K562 (cell line): Measurements from ENCODE around the gene BTBD16. TPM values are rescaled to one million over a fixed set of nuclear protein-coding genes. Genes with fewer than 3 reads are reported as not detected.

ENCODE experiments used
- ATAC-seq: fragments of 200-7000 bp; cut with Tn5 transposase; 3 replicates; pipeline ENCODE4 v1.9.1; 2020; ENCODE audit warnings: moderate library complexity
- BruUV-seq: library from RNA; stranded (reverse); fragments of 400-500 nt; replicated peaks from 2 replicates; lab custom pipeline; 2021; lab: Mats Ljungman, UMichigan
- CTCF ChIA-PET: fragments of 300-600 bp; formaldehyde crosslinking; extraction: SDS; loops from one replicate; lab custom pipeline; 2021; ENCODE audit warnings: low intra/inter-chr PET ratio; lab: Yijun Ruan, JAX
- POLR2A ChIA-PET: fragments of 300-600, 350-650 bp; sonication (Branson Sonifier 250); formaldehyde crosslinking; extraction: SDS; loops from one replicate; lab custom pipeline; 2021; ENCODE audit warnings: antibody characterized with exemption, inconsistent platforms; lab: Yijun Ruan, JAX
- DNase-seq, 4 experiments: peaks; one replicate each; pipeline versions ENCODE4 v3.0.0 to v3.0.0-alpha.2; 2011 to 2018; ENCODE audit warnings: low spot score in 3 of 4, mixed read lengths in 3 of 4; ENCODE audit errors: extremely low read depth in 1 of 4
- FAIRE-seq: peaks from 2 replicates; lab custom pipeline; 2011; peaks lifted over from hg19 to GRCh38; lab: Jason Lieb, UNC
- H2AFZ ChIP-seq: 2 replicates; pipeline ENCODE4 v1.6.0; 2011; ENCODE audit warnings: low read depth, low read length, control low read depth, inconsistent platforms
- H3K27ac ChIP-seq: fragments of 200-600 bp; 3 replicates; pipeline ENCODE4 v1.8.0; 2011; ENCODE audit warnings: low read depth, mild to moderate bottlenecking, control low read depth, inconsistent platforms, low read length, moderate library complexity, mixed read lengths; ENCODE audit errors: extremely low read depth
- H3K27me3 ChIP-seq, 2 experiments: fragments of 300-600 bp in 1 of 2; 2 replicates in 1 of 2; 3 replicates in 1 of 2; pipeline versions ENCODE4 v1.6.0 to v1.8.0; 2011; ENCODE audit warnings: inconsistent platforms in 2 of 2, low read length in 2 of 2, mild to moderate bottlenecking in 1 of 2, mixed read lengths in 1 of 2, moderate library complexity in 1 of 2; ENCODE audit not compliant: control insufficient read depth in 2 of 2, insufficient read depth in 2 of 2
- H3K36me3 ChIP-seq: fragments of 300-600 bp; 3 replicates; pipeline ENCODE4 v1.8.0; 2011; ENCODE audit warnings: mild to moderate bottlenecking, low read length, inconsistent platforms; ENCODE audit not compliant: control insufficient read depth, insufficient read depth
- H3K4me1 ChIP-seq, 2 experiments: fragments of 200-600 bp in 1 of 2; replicated peaks in 1 of 2; 2 replicates in 1 of 2; 3 replicates in 1 of 2; pipeline versions ENCODE4 v1.5.1 to v1.8.0; 2011; ENCODE audit warnings: inconsistent platforms in 2 of 2, low read length in 2 of 2, mild to moderate bottlenecking in 1 of 2, mixed read lengths in 1 of 2, moderate library complexity in 1 of 2; ENCODE audit not compliant: control insufficient read depth in 2 of 2, insufficient read depth in 2 of 2
- H3K4me2 ChIP-seq: 2 replicates; pipeline ENCODE4 v1.6.1; 2011; ENCODE audit warnings: low read length, control low read depth, inconsistent platforms, mixed read lengths; ENCODE audit not compliant: insufficient read depth
- H3K4me3 ChIP-seq: fragments of 200-600 bp; sonication (generic), shearing (Covaris generic); 2 replicates; pipeline ENCODE4 v1.5.1; 2016; ENCODE audit warnings: control low read depth, inconsistent platforms
- H3K79me2 ChIP-seq: fragments of 200-600 bp; 3 replicates; pipeline ENCODE4 v1.8.0; 2011; ENCODE audit warnings: low read length, inconsistent platforms; ENCODE audit not compliant: control insufficient read depth, insufficient read depth
- H3K9ac ChIP-seq, 2 experiments: 2 replicates each; pipeline versions ENCODE4 v1.6.0 to v1.6.1; 2011; ENCODE audit warnings: low read depth in 2 of 2, low read length in 2 of 2, control low read depth in 1 of 2, inconsistent platforms in 1 of 2, mild to moderate bottlenecking in 1 of 2, mixed read lengths in 1 of 2; ENCODE audit not compliant: insufficient read depth in 1 of 2
- H3K9me1 ChIP-seq: one replicate; pipeline ENCODE4 v1.6.0; 2011; ENCODE audit warnings: inconsistent platforms, mild to moderate bottlenecking, low read length, moderate library complexity; ENCODE audit not compliant: control insufficient read depth, insufficient read depth
- H3K9me3 ChIP-seq: replicated peaks from 2 replicates; pipeline ENCODE4 v1.5.1; 2011; ENCODE audit warnings: low read depth, low read length, inconsistent platforms; ENCODE audit not compliant: control insufficient read depth, insufficient read depth
- H4K20me1 ChIP-seq: replicated peaks from 2 replicates; pipeline ENCODE4 v1.6.1; 2011; ENCODE audit warnings: low read length, inconsistent platforms, mixed read lengths; ENCODE audit not compliant: control insufficient read depth, insufficient read depth
- ZNF780A ChIP-seq: fragments of 250-450 bp; sonication (Bioruptor Pico); IDR thresholded peaks from 2 replicates; pipeline ENCODE4 v1.5.0; 2021; ENCODE audit warnings: mild to moderate bottlenecking
- WGBS: fragments of 100-300 bp; shearing (Covaris generic); methylation state at CpG from one replicate; pipeline ENCODE4 v1.1.6; 2016; ENCODE audit warnings: low coverage, mixed read lengths; ENCODE audit not compliant: insufficient coverage; ENCODE audit errors: missing lambda C conversion rate; 5-methylcytosine and 5-hydroxymethylcytosine counted together
- in situ Hi-C: fragments of 300-500 bp; cut with MboI; formaldehyde crosslinking; loops from 4 replicates; pipeline ENCODE4 v1.15.0; 2018; ENCODE audit warnings: inconsistent platforms, mixed read lengths
- intact Hi-C: fragments of 100-400 bp; cut with micrococcal nuclease; formaldehyde crosslinking; loops from 2 replicates; pipeline ENCODE4 v1.14.2; 2022
- polyA plus RNA-seq, 8 experiments: library from polyadenylated mRNA; depleted of rRNA in 4 of 8; stranded (reverse) in 5 of 8; unstranded in 3 of 8; fragments of >200 nt; fragmentation: Nextera tagmentation in 2 of 8; fragmentation: Illumina TruSeq in 1 of 8; extraction: Ambion mirVana in 2 of 8; extraction: Trizol in 1 of 8; gene quantifications; 2 replicates each; pipeline versions ENCODE4 v1.2.1 to v1.2.3, GENCODE V29; 2011 to 2014; ENCODE audit warnings: inconsistent platforms in 1 of 8, missing spikeins in 1 of 8
- total RNA-seq, 7 experiments: library from RNA; depleted of rRNA in 6 of 7; stranded (reverse); fragments of >200 nt in 6 of 7; fragmentation: Illumina TruSeq in 2 of 7; extraction: Trizol in 2 of 7; gene quantifications; 2 replicates each; pipeline versions ENCODE4 v1.2.1 to v1.2.3, GENCODE V29; 2011 to 2021; ENCODE audit warnings: low replicate concordance in 1 of 7
- TF ChIP-seq, protein P1 (sequence below): sonication (generic); formaldehyde crosslinking; IDR thresholded peaks from 2 replicates; pipeline ENCODE4 v1.8.0; 2022; ENCODE audit warnings: missing genetic modification reagents, mild to moderate bottlenecking, borderline replicate concordance

The BTBD16 gene
- total and polyA plus RNA-seq, 9 of the 15 experiments (the other 6 are each of a cell fraction or from before 2014, with no cell fraction given), result 0.11 TPM; not detected in 8

DNA sequence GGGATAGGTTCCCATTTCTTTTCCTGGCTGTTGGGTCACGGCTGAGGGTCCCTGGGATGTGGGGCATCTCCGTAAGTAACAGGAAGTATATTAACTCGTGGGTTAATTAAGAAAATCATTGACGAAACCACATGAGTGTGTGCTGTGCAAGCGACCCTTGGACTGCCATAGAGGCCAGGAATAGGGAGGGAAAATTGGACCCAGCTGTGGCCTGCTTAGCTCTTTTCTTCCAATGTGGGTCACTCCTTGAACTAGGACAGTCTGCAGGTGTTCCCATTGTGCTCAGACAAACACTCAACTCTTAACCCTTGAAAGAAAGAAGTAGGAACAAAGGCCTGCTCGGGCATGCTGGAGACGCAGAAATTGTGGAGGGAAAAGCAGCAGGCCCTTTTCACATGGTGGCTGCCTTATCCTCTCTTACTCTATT lies 77.9 kb downstream of the BTBD16 start:
- ATAC-seq (no peak), FAIRE-seq (no peak), DNase-seq (no peak)
- no peaks in the 10 kb centered on the region for H3K9me3 ChIP-seq
- no peaks in the 10 kb centered on the region for H4K20me1 ChIP-seq
- H3K27me3 ChIP-seq, result peaks cover 0 to 15% of the 10 kb centered on the region in 2 experiments; a peak in 4 of 5 replicates
- H3K79me2 ChIP-seq, result no peaks in the 10 kb centered on the region
- no peaks in the 10 kb centered on the region for H3K9me1 ChIP-seq
- no peak overlapping the region for H3K9ac ChIP-seq
- no peak overlapping the region for H3K27ac ChIP-seq
- ChIA-PET POLR2A (interaction anchor here (0.7 kb wide), 1 partner anchor 25 kb away, joined by 3 read pairs; no protein-coding TSS in a partner anchor), CTCF (no interaction called here)
- BruUV-seq, result no TSS peak
- no peaks in the 10 kb centered on the region for H3K36me3 ChIP-seq
- no peak overlapping the region for H3K4me2 ChIP-seq
- H3K4me1 ChIP-seq, result no peaks in the 10 kb centered on the region
- WGBS, result 0% methylated on average over 6 of the region's 7 CpGs
- no peak overlapping the region for H2AFZ ChIP-seq
- intact Hi-C loops, result loop anchor here (10.0 kb wide), 1 partner anchor 216 kb away; the partner anchor contains the start of gene DMBT1
- in situ Hi-C loops, result no loop called here
- no peak overlapping the region for H3K4me3 ChIP-seq
- no peak for TF ChIP-seq ZNF780A (CRISPR knock-in tag)
- TF ChIP-seq, protein P1, sequence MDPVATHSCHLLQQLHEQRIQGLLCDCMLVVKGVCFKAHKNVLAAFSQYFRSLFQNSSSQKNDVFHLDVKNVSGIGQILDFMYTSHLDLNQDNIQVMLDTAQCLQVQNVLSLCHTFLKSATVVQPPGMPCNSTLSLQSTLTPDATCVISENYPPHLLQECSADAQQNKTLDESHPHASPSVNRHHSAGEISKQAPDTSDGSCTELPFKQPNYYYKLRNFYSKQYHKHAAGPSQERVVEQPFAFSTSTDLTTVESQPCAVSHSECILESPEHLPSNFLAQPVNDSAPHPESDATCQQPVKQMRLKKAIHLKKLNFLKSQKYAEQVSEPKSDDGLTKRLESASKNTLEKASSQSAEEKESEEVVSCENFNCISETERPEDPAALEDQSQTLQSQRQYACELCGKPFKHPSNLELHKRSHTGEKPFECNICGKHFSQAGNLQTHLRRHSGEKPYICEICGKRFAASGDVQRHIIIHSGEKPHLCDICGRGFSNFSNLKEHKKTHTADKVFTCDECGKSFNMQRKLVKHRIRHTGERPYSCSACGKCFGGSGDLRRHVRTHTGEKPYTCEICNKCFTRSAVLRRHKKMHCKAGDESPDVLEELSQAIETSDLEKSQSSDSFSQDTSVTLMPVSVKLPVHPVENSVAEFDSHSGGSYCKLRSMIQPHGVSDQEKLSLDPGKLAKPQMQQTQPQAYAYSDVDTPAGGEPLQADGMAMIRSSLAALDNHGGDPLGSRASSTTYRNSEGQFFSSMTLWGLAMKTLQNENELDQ (CRISPR knock-in tag), result no peak
